Neuronal stem cell (in vitro differentiated cells): ENCODE data around the gene NTNG1.

ENCODE experiments used
- DNase-seq: peaks from one replicate; pipeline ENCODE4 v3.0.0-alpha.2; 2013; ENCODE audit warnings: low spot score
- H2AFZ ChIP-seq: one replicate; pipeline ENCODE4 v1.6.1; 2013; ENCODE audit warnings: mild to moderate bottlenecking, low read length, inconsistent platforms
- H2AK5ac ChIP-seq: 2 replicates; pipeline ENCODE4 v1.6.1; 2013; ENCODE audit warnings: low read depth, mild to moderate bottlenecking, inconsistent platforms, low read length, moderate library complexity, mixed read lengths
- H2BK120ac ChIP-seq: 2 replicates; pipeline ENCODE4 v1.6.1; 2013; ENCODE audit warnings: low read depth, mild to moderate bottlenecking, inconsistent platforms, low read length, moderate library complexity, mixed read lengths
- H2BK12ac ChIP-seq: one replicate; pipeline ENCODE4 v1.6.1; 2013; ENCODE audit warnings: low read length, inconsistent platforms
- H2BK15ac ChIP-seq: 2 replicates; pipeline ENCODE4 v1.6.1; 2013; ENCODE audit warnings: mild to moderate bottlenecking, low read length, inconsistent platforms, mixed read lengths
- H2BK5ac ChIP-seq: one replicate; pipeline ENCODE4 v1.6.1; 2013; ENCODE audit warnings: inconsistent platforms, mild to moderate bottlenecking, low read length, moderate library complexity
- H3K14ac ChIP-seq: one replicate; pipeline ENCODE4 v1.6.1; 2013; ENCODE audit warnings: low read length, inconsistent platforms
- H3K18ac ChIP-seq: 2 replicates; pipeline ENCODE4 v1.6.1; 2013; ENCODE audit warnings: low read length, inconsistent platforms
- H3K23ac ChIP-seq: 2 replicates; pipeline ENCODE4 v1.6.1; 2013; ENCODE audit warnings: low read depth, mild to moderate bottlenecking, mixed read lengths, low read length, inconsistent platforms; ENCODE audit not compliant: poor library complexity
- H3K27ac ChIP-seq: replicated peaks from 3 replicates; pipeline ENCODE4 v1.5.1; 2013; ENCODE audit warnings: low read length, inconsistent platforms
- H3K27me3 ChIP-seq, 3 experiments: 2 replicates each; pipeline ENCODE4 v1.6.1; 2013; ENCODE audit warnings: low read length in 3 of 3, mild to moderate bottlenecking in 2 of 3, inconsistent platforms in 1 of 3, low read depth in 1 of 3, mixed read lengths in 1 of 3, moderate library complexity in 1 of 3; ENCODE audit not compliant: control insufficient read depth in 3 of 3, insufficient read depth in 3 of 3
- H3K36me3 ChIP-seq, 2 donors: replicated peaks in 1 of 2; 2 replicates each; pipeline ENCODE4 v1.6.1; 2013; ENCODE audit warnings: low read length in 2 of 2; ENCODE audit not compliant: control insufficient read depth in 2 of 2, insufficient read depth in 2 of 2
- H3K4ac ChIP-seq: 2 replicates; pipeline ENCODE4 v1.6.1; 2013; ENCODE audit warnings: inconsistent platforms, mild to moderate bottlenecking, low read length, moderate library complexity
- H3K4me1 ChIP-seq, 2 donors: 1 replicate in 1 of 2; 2 replicates in 1 of 2; pipeline ENCODE4 v1.6.1; 2013; ENCODE audit warnings: low read length in 2 of 2, low read depth in 1 of 2; ENCODE audit not compliant: control insufficient read depth in 2 of 2, insufficient read depth in 1 of 2
- H3K4me2 ChIP-seq: one replicate; pipeline ENCODE4 v1.6.1; 2013; ENCODE audit warnings: mild to moderate bottlenecking, low read length, inconsistent platforms; ENCODE audit not compliant: insufficient read depth, poor library complexity, severe bottlenecking
- H3K4me3 ChIP-seq, 2 donors: 2 replicates each; pipeline ENCODE4 v1.5.1; 2013; ENCODE audit warnings: low read length in 2 of 2, mild to moderate bottlenecking in 2 of 2, inconsistent platforms in 1 of 2, moderate library complexity in 1 of 2
- H3K79me1 ChIP-seq: one replicate; pipeline ENCODE4 v1.6.1; 2013; ENCODE audit warnings: low read depth, mild to moderate bottlenecking, inconsistent platforms, low read length, moderate library complexity
- H3K9ac ChIP-seq: one replicate; pipeline ENCODE4 v1.6.1; 2013; ENCODE audit warnings: mild to moderate bottlenecking, low read depth, low read length, inconsistent platforms; ENCODE audit not compliant: poor library complexity
- H3K9me3 ChIP-seq, 2 donors: replicated peaks in 1 of 2; 2 replicates each; pipeline versions ENCODE3 to v1.6.1; 2013; ENCODE audit warnings: low read length in 2 of 2, mild to moderate bottlenecking in 2 of 2, inconsistent platforms in 1 of 2, low read depth in 1 of 2, mixed read lengths in 1 of 2, moderate library complexity in 1 of 2; ENCODE audit not compliant: control insufficient read depth in 2 of 2, insufficient read depth in 1 of 2
- H4K8ac ChIP-seq: one replicate; pipeline ENCODE4 v1.6.1; 2013; ENCODE audit warnings: low read depth, mild to moderate bottlenecking, inconsistent platforms, low read length, moderate library complexity
- H4K91ac ChIP-seq: one replicate; pipeline ENCODE4 v1.6.1; 2013; ENCODE audit warnings: low read length, low read depth, mild to moderate bottlenecking, inconsistent platforms; ENCODE audit not compliant: poor library complexity
- WGBS, 2 donors: extraction: QIAGEN DNeasy Blood & Tissue Kit; methylation state at CpG; one replicate each; pipeline ENCODE4 v1.1.7; 2013; ENCODE audit warnings: missing lambda C conversion rate in 2 of 2, mixed read lengths in 1 of 2; ENCODE audit not compliant: insufficient read length in 2 of 2, insufficient replicate concordance in 1 of 2; ENCODE audit errors: extremely low coverage in 2 of 2; 5-methylcytosine and 5-hydroxymethylcytosine counted together

Gene NTNG1

DNA sequence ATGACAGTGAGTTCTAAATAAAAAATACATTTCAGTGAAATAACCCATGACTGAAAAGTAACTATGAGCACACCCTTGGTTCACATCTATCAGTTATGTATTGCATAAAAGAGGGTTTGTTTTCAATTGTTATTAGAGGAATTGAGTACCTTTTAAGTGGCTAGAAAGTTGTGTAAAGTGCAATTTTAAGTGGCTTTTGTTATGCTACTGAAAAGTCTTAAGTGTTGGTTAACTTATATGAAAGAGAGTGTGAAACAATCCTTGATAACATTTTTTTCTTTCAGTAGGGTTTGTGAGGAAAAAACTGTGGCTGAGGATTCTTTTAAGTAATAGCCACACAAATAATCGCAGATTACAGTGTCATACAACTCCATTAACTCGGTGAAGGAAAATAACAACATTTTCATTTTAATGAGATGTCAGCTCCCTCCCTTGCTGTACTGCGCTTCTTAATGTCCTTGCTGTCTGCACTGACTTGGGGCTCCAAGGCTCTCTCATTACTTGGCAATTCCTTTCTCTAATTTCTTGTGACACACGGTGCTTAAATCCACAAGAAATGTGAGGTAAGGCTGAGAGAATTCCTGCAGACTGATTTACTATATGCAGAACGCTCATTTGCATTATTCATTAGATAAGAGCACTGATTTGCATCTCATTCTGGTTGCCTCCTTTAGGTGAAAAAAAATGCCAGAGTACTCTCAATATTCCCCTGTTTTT is 40.6 kb downstream of the NTNG1 start:
- Histone ChIP-seq H3K14ac (no peak overlapping the region), H3K4me1 (peaks cover 0 to 5% of the 10 kb centered on the region in 2 donors), H2BK120ac (no peak overlapping the region), H3K4ac (no peak overlapping the region), H4K8ac (no peak overlapping the region), H3K9ac (no peak overlapping the region), H3K36me3 (no peaks in the 10 kb centered on the region), H2BK15ac (no peak overlapping the region), H2AFZ (no peak overlapping the region), H2AK5ac (no peak overlapping the region), H3K18ac (no peak overlapping the region), H3K4me3 (no peak overlapping the region), H4K91ac (no peak overlapping the region), H3K27ac (no peak overlapping the region), H3K9me3 (no peaks in the 10 kb centered on the region), H2BK12ac (no peak overlapping the region), H2BK5ac (no peak overlapping the region), H3K4me2 (no peak overlapping the region), H3K27me3 (no peaks in the 10 kb centered on the region), H3K79me1 (no peaks in the 10 kb centered on the region), H3K23ac (no peak overlapping the region)
- no CpG with 5 or more reads among the region's 5 CpGs for WGBS, 2 donors
- no peak for DNase-seq

DNA sequence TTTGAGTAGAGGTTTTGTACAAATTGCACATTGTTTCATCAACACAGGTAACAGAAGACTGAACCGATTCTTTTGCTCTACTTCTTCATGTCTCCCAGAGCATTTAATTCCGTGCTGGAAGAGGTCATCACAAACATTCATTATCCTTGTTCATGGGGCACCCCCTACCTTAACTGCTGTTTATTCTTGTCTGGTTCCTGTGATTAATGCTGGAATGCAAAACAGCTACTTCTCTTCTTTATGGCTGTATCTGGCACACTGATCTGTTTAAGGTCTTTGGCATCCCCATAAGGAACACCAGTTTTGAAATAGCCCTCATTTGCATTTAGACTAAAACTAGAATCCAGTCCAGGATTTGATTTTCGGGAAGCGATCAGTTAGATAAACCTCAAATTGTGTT is 42.2 kb downstream of the NTNG1 start:
- DNase-seq, result no peak
- H3K27me3 ChIP-seq, result no peaks in the 10 kb centered on the region
- no peak overlapping the region for H4K91ac ChIP-seq
- no peak overlapping the region for H3K27ac ChIP-seq
- no peak overlapping the region for H2BK15ac ChIP-seq
- no peak overlapping the region for H3K14ac ChIP-seq
- no peak overlapping the region for H2BK120ac ChIP-seq
- no peak overlapping the region for H2BK12ac ChIP-seq
- peaks cover 0 to 9% of the 10 kb centered on the region in 2 donors for H3K4me1 ChIP-seq
- no peak overlapping the region for H3K4ac ChIP-seq
- no peak overlapping the region for H3K23ac ChIP-seq
- no peak overlapping the region for H4K8ac ChIP-seq
- no peak overlapping the region for H2AK5ac ChIP-seq
- H3K36me3 ChIP-seq, result no peaks in the 10 kb centered on the region
- no peaks in the 10 kb centered on the region for H3K79me1 ChIP-seq
- H2BK5ac ChIP-seq, result no peak overlapping the region
- H3K4me3 ChIP-seq, result no peak overlapping the region
- H3K9ac ChIP-seq, result no peak overlapping the region
- H2AFZ ChIP-seq, result no peak overlapping the region
- H3K9me3 ChIP-seq, result no peaks in the 10 kb centered on the region
- no peak overlapping the region for H3K4me2 ChIP-seq
- H3K18ac ChIP-seq, result no peak overlapping the region
- WGBS, 2 donors, result no CpG with 5 or more reads among the region's 4 CpGs

DNA sequence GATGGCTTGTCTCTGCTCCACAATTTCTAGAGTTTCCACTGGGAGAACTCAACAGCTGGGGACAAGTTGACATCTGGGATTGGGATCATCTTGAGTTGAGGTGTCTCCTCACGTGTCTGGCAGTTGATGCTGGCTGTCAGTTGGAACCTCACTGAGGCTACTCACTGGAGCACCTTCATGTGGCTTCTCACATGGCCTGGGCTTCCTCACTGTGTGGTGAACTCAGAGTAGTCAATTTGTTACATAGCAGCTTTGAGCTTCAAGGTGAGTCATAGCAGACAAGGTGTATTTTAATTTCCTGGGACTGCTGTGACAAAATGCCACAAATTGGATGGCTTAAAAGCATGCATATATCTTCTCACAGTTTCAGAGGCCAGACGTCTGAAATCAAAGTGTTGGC is 44.0 kb downstream of the NTNG1 start:
- Histone ChIP-seq H4K8ac (no peak overlapping the region), H3K9ac (no peak overlapping the region), H4K91ac (no peak overlapping the region), H2AFZ (peak overlapping the region; percentile 37), H2BK120ac (no peak overlapping the region), H3K27me3 (no peaks in the 10 kb centered on the region), H3K4me1 (peaks cover 0 to 9% of the 10 kb centered on the region in 2 donors), H3K14ac (no peak overlapping the region), H3K79me1 (no peaks in the 10 kb centered on the region), H3K27ac (no peak overlapping the region), H3K4ac (no peak overlapping the region), H2AK5ac (no peak overlapping the region), H3K4me3 (no peak overlapping the region), H2BK15ac (no peak overlapping the region), H3K18ac (no peak overlapping the region), H2BK5ac (no peak overlapping the region), H3K36me3 (no peaks in the 10 kb centered on the region), H3K9me3 (no peaks in the 10 kb centered on the region), H3K4me2 (no peak overlapping the region), H2BK12ac (no peak overlapping the region), H3K23ac (no peak overlapping the region)
- WGBS, 2 donors, result no CpG with 5 or more reads among the region's 2 CpGs
- DNase-seq, result no peak

DNA sequence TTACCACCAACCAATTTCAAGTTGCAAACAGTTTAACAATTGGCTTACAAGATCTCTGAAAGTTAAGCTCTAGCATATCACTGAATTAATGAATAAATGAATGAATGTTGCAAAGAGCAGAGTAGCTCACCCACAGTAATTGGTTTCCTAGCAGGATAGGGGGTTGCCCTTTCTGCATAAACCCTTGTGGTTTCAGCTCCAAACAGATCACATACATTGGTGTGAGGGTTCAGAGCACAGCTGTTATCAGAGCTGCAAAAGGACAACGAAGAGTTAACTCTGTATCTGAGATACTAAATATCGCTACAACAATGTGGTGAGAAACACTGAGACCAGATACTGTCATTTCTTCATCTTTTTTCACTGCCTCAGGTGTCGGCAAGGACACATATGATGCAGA is 46.6 kb downstream of the NTNG1 start:
- Histone ChIP-seq H3K79me1 (no peaks in the 10 kb centered on the region), H3K9ac (no peak overlapping the region), H2BK12ac (no peak overlapping the region), H2AK5ac (no peak overlapping the region), H4K91ac (no peak overlapping the region), H3K9me3 (no peaks in the 10 kb centered on the region), H3K14ac (no peak overlapping the region), H3K36me3 (no peaks in the 10 kb centered on the region), H3K4me2 (no peak overlapping the region), H3K27me3 (no peaks in the 10 kb centered on the region), H2BK5ac (no peak overlapping the region), H3K4me3 (no peak overlapping the region), H4K8ac (no peak overlapping the region), H3K27ac (no peak overlapping the region), H3K4me1 (peaks cover 0 to 9% of the 10 kb centered on the region in 2 donors), H2AFZ (no peak overlapping the region), H2BK15ac (no peak overlapping the region), H2BK120ac (no peak overlapping the region), H3K23ac (no peak overlapping the region), H3K18ac (no peak overlapping the region), H3K4ac (no peak overlapping the region)
- no peak for DNase-seq
- no CpG with 5 or more reads among the region's 3 CpGs for WGBS, 2 donors
